Fibroblast of peridontal ligament (primary cell): ENCODE measurements around the gene POLA2.
A peak's percentile ranks its signal among the peaks of the same experiment; 100 is the strongest.
"Not testable (repeated sequence)": the region's sequence is repeated elsewhere in the genome, so short reads cannot be mapped to it uniquely, and the experiment has no call there.

ENCODE experiments used
- DNase-seq: peaks from one replicate; pipeline ENCODE4 v3.0.0-alpha.2; 2010; ENCODE audit errors: extremely low read depth

POLA2 gene, protein sequence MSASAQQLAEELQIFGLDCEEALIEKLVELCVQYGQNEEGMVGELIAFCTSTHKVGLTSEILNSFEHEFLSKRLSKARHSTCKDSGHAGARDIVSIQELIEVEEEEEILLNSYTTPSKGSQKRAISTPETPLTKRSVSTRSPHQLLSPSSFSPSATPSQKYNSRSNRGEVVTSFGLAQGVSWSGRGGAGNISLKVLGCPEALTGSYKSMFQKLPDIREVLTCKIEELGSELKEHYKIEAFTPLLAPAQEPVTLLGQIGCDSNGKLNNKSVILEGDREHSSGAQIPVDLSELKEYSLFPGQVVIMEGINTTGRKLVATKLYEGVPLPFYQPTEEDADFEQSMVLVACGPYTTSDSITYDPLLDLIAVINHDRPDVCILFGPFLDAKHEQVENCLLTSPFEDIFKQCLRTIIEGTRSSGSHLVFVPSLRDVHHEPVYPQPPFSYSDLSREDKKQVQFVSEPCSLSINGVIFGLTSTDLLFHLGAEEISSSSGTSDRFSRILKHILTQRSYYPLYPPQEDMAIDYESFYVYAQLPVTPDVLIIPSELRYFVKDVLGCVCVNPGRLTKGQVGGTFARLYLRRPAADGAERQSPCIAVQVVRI

DNA sequence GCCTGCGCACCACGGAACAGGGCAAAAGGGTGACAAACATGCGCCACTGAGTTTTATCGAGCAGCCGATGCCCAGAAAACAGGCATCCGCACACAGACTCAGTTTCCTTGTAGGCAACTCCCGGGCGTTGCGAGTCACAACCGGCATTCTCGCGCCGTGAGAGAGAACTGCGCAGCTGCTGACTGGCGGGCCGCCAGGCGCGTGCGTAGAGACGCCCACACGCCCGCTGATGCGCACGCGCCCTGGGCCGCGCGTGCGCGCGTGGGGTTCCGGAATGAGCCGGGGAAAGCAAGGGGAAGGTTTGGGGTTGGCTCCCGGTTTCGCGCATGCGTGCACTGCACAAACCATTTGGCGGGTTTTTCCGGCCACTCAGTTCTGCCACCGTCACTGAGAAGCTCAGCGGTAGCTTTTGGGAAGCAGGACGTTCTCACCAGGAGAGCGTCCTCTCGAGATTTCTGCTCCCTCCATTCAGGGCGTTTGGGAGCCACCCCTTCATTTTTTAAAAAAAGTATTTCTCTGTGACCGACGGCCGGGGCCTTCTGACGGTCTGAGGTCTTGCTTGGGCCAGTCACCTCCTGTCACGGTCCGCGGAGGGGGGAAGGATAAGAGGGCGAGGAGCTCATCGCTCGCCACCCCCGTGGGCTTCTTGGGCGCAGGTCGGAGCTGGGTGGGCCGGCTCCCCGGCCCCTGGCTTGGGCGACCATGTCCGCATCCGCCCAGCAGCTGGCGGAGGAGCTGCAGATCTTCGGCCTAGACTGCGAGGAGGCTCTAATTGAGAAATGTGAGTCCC is at the start of gene POLA2:
POLA2 (plus strand) TSS at position 372 of the 790 bp plus-strand sequence; CDS start at position 703, 331 bp downstream.
- DNase-seq, result peak; percentile 95

DNA sequence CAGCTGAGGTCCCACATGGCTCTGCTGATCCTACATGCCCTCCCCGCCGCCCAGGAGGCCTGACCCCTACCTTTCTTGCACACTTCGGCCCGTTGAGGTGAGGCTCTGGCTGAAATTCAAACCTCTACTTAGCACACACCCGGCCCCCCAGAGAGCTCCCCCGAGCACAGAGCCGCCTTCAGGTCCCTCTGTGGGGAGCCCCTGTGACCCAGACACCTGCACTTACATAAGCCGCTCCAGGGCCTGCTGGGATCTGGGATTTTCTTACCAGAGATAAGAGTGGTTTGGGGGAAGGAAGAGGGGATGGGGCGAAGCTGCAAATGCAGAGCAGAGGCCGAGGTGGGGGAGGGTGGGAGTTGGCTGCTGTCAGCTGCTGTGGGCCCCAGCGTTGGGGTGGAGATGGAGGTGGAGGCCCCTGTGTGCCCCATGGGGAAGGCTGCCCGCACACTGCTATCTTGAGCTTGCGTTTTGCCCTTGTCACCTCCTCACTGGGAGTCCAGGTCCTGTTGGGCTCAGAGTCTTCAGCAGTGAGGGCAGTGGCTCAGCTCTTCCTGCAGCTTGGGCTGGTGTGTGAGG is 49.4 kb upstream of the POLA2 start:
- DNase-seq, result no peak

DNA sequence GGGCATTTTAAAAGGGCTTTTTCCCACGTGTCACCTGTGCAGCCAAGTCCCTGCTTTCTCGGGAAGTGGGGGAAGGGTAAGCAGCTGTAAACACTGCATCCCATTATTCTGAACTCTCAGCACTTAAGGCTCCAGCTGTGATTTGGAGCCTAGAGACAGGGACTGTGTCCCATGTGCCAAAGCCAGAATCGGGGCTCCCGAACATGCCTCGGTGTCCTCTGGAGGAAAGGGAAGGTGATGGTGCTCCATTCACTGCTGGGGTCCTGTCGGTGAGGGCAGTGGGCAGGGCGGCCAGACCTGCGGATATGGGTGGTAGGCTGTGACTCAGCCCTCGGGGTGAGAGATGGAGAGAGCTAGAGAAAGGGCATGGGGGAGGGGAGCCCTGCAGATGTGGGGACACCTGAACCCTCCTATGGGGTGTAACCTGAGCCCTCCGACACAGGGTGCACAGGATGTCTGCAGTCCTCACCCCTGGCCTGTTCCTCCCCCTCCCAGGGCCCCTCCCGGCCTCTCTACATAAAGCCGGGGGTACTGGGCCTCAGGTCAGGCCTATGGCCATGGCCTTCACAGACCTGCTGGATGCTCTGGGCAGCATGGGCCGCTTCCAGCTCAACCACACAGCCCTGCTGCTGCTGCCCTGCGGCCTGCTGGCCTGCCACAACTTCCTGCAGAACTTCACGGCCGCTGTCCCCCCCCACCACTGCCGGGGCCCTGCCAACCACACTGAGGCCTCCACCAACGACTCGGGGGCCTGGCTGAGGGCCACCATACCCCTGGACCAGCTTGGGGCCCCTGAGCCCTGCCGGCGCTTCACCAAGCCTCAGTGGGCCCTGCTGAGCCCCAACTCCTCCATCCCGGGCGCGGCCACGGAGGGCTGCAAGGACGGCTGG is 48.2 kb upstream of the POLA2 start:
- no peak for DNase-seq

DNA sequence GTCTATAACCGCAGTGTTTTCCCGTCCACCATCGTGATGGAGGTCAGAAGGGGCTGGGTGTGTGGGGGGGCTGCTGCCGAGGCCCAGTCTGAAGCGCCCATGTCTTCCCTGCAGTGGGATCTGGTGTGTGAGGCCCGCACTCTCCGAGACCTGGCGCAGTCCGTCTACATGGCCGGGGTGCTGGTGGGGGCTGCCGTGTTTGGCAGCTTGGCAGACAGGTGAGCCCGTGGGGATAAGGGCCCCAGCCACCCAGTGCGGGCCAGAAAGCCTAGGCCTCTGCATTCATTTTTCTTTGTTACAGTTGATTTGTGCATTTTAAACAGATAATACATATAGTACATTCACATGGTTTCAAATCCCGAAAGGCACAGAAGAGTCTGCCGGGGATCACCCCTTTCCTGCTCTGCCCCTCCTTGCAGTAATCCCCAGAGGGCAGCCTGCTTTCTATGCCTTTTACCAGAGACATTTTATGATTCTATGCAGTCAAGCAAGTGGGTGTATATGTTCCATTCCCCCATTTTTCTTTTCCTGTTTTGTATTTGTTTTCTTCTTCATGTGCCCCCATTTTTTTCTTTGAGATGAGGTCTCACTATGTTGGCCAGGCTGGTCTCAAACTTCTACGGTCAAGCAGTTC is 47.4 kb upstream of the POLA2 start:
- DNase-seq, result no peak

DNA sequence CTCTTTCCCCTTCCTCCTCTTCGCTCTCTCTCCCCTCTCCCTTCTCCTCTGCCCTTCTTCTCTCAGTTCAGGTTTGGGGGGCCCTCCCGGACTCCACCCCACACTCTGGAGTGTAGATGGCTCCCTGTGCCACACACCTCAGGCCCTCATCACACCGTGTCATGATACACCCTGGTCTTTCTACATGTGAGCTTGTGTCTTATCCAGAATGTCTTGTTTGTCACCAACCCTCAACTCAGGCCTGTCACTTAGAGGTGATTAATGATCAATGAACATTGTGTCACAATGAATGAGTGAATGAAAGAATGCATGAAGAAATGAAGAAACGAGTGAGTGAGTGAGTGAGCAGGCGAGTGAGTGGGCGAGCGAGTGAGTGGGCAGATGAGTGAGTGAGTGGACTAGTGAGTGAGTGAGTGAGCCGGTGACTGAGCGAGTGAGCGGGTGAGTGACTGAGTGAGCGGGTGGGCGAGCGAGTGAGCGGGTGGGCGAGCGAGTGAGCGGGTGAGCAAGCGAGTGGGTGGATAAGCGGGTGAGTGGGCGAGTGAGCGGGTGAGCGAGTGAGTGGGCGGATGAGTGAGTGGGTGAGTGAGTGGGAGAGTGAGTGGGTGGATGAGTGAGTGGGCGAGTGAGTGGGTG is 46.2 kb upstream of the POLA2 start:
- DNase-seq, result no peak

DNA sequence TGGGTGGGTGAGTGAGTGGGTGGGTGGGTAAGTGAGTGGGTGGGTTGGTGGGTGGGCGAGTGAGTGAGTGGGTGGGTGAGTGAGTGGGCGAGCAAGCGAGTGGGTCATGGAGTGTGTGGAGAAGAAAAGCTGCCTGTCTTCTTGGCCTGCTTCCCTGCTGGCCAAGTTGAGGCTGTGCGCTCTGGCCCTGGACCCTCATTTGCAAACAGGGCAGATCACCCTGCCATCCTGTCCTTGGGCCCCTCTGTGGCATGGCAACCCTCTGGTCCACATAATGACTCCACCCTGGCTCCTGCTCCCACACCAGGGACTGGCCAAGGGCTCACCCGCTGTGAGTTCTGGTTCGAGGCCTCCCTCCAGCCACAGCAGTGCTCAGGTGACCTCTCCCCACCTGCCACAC is 44.9 kb upstream of the POLA2 start:
- no peak for DNase-seq

DNA sequence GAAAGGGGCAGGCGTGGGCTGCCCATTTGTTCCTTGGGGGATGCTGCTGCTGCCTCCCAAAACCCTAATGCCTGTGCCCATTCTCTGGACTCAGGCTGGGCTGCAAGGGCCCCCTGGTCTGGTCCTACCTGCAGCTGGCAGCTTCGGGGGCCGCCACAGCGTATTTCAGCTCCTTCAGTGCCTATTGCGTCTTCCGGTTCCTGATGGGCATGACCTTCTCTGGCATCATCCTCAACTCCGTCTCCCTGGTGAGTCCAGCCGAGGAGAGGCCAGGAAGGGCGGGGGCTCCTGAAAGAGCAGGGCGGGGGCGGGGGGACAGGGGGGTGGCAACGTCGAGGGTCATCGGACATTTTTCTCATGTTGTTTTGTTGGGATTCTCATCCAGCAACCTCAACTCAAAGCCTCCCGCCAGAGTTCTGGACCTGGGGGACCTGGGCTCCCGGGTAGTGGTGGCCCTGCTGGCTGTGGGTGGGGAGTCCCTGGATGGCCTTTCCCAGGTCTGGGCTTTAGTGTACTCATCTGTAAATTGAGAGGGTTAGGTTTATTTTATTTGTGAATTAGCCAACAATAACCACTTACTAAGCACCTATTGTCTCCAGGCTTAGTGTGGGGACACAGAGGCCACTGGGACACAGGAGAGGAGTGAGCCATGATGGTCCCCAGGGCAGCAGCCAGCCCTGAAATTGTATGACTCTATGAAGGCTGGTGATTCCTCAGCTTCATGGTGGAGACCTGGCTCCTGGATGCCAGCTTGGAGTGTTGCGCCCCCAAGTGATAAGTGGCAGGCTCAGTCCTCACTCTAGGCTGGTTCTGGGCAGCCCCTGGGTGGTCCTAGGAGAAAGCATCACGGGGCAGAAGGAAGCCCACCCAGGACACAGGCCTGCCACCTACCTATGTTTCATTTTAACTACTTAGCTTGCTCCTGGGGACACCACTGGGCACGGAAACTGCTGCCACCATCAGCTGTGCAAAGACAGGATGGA is 44.0 kb upstream of the POLA2 start:
- no peak for DNase-seq

DNA sequence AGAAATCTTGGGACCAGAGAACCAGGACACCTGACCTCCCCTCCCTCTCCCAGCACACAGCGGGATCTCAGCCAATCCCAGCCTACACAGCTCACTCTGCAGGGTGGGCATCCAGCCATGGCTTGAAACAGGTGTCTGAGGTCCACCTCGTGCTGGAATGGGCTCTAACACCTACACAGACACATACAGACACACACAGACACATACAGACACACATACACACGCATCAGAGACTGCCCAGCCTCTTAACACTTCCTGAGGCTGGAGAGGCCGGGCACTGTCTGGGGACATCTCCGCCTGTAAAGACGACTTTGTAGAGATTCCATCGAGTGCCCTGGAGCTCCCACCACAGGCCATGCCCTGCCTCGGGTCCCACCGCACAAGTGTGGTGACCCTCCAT is 43.3 kb upstream of the POLA2 start:
- no peak for DNase-seq

DNA sequence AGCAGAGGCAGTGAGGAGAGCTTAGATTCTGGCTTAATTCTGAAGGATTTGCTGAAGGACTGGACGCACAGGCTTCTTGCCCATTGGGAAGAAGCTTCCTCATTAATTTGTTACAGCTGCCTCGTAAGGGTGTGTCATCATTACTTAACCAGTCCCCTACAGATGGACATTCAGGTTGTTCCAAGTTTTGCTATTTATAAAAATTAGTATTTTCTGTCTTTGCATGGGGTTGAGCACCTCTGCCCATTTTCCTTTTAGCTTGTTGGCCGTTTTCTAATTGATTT is 41.9 kb upstream of the POLA2 start:
- DNase-seq, result peak; percentile 18

DNA sequence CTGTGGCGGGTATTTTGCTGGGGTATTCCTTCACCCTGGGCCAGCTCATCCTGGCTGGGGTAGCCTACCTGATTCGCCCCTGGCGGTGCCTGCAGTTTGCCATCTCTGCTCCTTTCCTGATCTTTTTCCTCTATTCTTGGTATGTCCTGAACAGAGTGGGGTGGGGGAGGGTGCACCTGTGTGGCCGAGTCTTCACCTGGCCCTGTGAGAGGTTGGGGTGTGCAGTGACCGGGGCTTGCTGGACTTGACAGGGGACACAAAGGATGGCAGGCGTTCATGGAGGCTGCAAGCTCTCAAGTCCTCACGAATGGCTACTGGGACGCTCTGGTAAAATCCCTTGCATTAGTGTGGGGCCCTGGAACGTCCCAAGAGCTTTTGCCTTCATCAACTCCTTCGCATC is 40.7 kb upstream of the POLA2 start:
- DNase-seq, result no peak

DNA sequence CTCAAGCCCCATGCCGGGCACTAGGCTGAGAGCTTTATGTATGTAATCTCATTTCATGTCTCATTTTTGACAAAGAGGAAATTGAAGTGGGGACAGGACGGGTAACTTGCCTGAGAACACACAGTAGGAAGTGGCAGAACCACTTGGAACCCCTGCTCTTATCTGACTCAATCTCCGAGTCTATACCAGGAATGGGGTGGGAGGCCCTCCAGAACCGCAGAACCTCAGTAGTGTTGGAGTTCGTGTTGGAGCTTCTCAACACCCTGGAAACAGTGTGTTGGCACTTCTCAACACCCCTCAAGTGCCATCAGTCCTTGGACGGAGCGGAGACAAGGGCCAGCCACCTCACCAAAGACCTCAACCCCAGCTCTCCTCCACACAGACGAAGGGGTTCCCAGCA is 38.8 kb upstream of the POLA2 start:
- no peak for DNase-seq

DNA sequence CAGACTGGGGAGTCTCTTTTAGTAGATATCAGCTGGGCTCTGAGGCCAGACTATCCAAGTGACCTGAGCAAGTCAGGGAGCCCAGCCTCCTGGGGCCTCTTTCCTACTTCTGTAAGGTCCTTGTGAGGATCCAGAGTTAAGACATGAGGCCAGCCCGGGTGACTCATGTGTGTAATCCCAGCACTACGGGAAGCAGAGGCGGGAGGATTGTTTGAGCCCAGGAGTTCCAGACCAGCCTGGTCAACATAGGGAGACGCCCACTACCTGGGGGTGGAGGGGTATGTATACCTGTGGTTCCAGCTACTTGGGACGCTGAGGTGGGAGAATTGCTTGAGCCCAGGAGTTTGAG is 36.9 kb upstream of the POLA2 start:
- DNase-seq, result peak; percentile 65

DNA sequence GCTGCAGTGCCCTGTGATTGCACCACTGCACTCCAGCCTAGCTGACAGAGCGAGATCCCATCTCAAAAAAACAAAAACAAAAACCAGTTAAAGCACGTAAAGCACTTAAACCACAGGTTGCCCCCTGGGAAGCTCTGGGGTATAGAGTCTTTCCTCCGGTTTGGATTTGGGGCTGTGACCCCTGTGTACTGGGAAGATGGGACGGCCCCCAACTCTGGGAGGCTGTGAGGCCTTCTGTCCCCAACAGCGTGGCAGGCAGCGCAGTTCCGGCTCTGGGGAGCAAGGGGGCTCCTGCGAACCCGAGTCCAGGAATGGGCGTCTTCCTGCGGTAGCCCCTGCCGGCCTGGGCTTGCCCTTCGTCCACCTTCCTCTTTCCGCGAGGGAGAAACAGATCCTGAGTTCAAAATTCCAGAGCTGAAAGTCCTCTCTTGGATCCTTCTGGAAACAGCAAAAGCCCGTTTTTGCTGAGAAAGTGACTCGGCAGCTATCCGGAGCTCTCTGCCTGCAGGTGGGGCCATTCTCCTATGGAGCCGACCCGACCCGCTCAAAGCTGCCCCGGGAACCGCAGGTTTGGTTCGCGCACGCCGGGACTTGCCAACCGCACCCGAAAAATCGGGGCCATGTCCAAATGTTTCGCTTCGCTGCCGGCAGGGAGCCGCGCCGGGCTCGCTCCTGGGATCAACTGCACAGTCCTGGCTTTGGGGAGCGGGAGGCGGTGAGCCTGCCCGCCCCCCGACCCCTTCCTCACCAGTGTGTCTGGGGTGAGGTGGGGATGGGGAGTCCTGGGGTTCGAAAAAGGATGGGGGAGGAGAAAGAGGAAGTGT is 36.3 kb upstream of the POLA2 start:
- DNase-seq, result peak; percentile 60

DNA sequence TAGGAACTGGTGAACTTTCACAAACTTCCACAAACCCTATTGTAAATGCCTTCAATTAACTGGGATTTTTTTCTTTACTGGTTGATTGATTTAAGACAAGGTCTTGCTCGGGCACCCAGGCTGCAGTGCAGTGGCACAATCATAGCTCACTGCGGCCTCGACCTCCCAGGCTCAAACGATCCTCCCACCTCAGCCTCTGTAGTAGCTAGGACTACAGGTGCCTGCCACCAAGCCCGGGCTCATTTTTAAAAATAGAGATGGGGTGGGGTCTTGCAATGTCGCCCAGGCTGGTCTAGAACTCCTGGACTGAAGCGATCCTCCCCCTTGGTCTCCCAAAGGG is 35.7 kb upstream of the POLA2 start:
- DNase-seq, result no peak

DNA sequence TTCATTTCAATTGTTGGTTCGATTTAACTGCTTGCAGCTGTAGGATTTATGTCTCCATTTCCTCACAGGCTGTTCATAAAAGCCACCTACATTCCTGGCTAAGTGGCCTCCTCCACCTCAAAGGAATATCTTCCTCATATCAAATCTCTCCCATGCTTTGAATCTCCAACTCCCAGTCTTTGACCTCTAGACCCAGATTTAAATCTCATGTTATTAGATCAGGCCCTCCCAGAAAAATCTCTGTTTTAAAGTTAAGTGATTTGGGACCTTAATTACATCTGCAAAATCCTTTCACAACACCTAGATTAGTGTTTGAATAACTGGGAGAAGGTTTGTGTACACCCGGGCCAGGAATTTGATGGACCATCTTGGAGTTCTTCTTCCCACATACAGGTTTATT is 33.9 kb upstream of the POLA2 start:
- no peak for DNase-seq

DNA sequence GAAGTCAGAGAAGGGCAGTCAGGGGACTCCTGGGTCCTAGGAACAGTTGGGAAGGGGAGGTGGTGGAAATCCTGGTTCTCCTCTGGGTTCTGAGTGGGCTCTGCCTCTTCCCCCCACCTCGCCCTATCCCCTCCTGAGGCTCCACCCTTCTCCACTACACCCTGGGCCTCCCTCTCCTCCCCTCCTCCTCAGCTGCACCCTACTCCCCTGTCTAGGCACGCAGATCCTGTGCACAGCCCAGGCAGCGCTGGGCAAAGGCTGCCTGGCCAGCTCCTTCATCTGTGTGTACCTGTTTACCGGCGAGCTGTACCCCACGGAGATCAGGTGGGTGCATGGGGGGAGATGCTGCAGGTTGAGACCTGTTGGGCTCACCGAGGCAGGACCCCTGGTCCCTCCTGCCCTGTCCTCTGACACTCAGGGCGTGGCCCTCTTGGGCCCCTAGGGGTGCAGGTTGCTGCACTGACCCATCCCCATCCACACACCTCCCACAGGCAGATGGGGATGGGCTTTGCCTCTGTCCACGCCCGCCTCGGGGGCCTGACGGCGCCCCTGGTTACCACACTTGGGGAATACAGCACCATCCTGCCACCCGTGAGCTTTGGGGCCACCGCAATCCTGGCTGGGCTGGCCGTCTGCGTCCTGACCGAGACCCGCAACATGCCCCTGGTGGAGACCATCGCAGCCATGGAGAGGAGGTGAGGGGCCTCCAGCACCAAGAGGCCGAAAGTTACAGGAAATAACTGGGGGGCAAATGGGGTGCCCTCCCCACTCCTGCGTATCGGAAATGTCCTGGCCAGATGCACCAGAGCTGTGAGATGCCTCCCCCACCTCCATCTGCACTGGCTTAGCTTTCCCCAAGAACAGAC is 25.3 kb upstream of the POLA2 start:
- DNase-seq, result no peak

DNA sequence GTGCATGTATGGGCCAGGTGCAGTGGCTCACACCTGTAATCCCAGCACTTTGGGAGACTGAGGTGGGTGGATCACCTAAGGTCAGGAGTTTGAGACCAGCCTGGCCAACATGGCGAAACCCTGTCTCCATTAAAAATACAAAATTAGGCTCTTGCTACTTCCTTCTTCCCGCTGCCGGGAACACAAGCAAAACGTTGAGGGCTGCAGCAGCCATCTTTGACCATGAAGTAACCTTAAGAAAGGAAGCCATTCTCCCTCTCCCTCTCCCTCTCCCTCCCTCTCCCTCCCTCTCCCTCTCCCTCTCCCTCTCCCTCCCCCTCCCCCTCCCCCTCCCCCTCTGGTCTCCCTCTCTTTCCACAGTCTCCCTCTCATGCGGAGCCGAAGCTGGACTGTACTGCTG is 23.5 kb upstream of the POLA2 start:
- not testable (repeated sequence) for DNase-seq

DNA sequence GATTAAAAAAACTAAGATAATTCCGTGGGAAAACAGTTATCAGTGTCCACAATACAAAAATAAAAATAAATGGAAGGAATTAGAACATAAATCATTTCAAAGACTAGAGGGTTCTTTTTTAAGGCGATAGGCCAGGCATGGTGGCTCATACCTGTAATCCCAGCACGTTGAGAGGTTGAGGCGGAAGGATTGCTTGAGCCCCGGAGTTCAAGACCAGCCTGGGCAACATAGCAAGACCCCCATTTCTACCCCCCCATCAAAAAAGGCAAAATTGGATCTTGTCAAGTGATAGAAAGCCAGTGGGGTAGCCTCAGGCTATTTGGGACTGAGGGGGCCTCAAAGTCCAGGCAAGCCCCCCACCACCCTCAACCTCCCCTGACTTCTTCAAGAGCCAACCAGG is 20.6 kb upstream of the POLA2 start:
- DNase-seq, result no peak
